AG04450 (cell line): ENCODE measurements around the gene PCDHGA5. TPM values are rescaled to one million over a fixed set of nuclear protein-coding genes. Genes with fewer than 3 reads are reported as not detected.
"Not testable (repeated sequence)": the region's sequence is repeated elsewhere in the genome, so short reads cannot be mapped to it uniquely, and the experiment has no call there.

ENCODE experiments used
- CTCF ChIA-PET: fragments of 300-600, 350-600 bp; formaldehyde crosslinking; extraction: SDS; loops from one replicate; lab custom pipeline; 2022; ENCODE audit warnings: antibody characterized with exemption, inconsistent platforms; lab: Charles Lee
- POLR2A ChIA-PET: fragments of 350-600 bp; formaldehyde crosslinking; extraction: SDS; loops from one replicate; lab custom pipeline; 2021; ENCODE audit warnings: antibody characterized with exemption, inconsistent platforms; lab: Yijun Ruan, JAX
- DNase-seq: peaks from one replicate; pipeline ENCODE4 v3.0.0-alpha.2; 2011; ENCODE audit warnings: low read depth, low spot score
- H3K27ac ChIP-seq: one replicate; pipeline ENCODE4 v1.5.1; 2012; ENCODE audit warnings: low read depth, low read length, control low read depth
- H3K27me3 ChIP-seq: one replicate; pipeline ENCODE4 v1.6.0; 2012; ENCODE audit warnings: low read length; ENCODE audit not compliant: control insufficient read depth, insufficient read depth
- H3K4me3 ChIP-seq: 2 replicates; pipeline ENCODE4 v1.5.1; 2011; ENCODE audit warnings: mild to moderate bottlenecking, low read depth, low read length, control low read depth
- H3K9me3 ChIP-seq: 2 replicates; pipeline ENCODE4 v1.5.1; 2012; ENCODE audit warnings: low read length; ENCODE audit not compliant: control insufficient read depth, insufficient read depth
- CTCF ChIP-seq: IDR thresholded peaks from 2 replicates; pipeline ENCODE4 v1.5.1; 2011; ENCODE audit warnings: low read depth, low read length, control low read depth, inconsistent platforms
- polyA plus RNA-seq: library from polyadenylated mRNA; depleted of rRNA; stranded (reverse); fragments of >200 nt; gene quantifications from 2 replicates; pipeline ENCODE4 v1.2.3, GENCODE V29; 2011

Gene PCDHGA5
- polyA plus RNA-seq, 1 experiment, result 1.4 TPM

DNA sequence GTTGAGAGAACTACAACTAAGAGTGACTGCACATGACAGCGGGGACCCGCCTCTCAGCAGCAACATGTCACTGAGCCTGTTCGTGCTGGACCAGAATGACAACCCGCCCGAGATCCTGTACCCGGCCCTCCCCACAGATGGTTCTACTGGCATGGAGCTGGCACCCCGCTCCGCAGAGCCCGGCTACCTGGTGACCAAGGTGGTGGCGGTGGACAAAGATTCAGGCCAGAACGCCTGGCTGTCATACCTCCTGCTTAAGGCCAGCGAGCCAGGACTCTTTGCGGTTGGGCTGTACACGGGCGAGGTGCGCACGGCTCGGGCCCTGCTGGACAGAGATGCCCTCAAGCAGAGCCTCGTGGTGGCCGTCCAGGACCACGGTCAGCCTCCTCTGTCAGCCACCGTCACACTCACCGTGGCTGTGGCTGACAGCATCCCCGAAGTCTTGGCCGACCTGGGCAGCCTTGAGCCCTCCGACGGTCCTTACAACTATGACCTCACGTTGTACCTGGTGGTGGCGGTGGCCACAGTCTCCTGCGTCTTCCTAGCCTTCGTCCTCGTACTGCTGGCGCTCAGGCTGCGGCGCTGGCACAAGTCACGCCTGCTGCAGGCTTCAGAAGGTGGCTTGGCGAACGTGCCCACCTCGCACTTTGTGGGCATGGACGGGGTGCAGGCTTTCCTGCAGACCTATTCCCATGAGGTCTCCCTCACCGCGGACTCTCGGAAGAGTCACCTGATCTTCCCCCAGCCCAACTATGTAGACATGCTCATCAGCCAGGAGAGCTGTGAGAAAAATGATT is 20.7 kb downstream of the PCDHGA5 start:
- Histone ChIP-seq H3K27me3 (peaks cover 6% of the 10 kb centered on the region), H3K27ac (no peak overlapping the region), H3K4me3 (no peak overlapping the region), H3K9me3 (peaks cover 56% of the 10 kb centered on the region)
- CTCF ChIA-PET, result interaction anchor here (1.4 to 4.8 kb wide), 2 partner anchors 15 to 174 kb away, joined by 3 to 20 read pairs; no protein-coding TSS in a partner anchor
- no peak for DNase-seq
- POLR2A ChIA-PET, result no interaction called here
- TF ChIP-seq CTCF, result no peak

DNA sequence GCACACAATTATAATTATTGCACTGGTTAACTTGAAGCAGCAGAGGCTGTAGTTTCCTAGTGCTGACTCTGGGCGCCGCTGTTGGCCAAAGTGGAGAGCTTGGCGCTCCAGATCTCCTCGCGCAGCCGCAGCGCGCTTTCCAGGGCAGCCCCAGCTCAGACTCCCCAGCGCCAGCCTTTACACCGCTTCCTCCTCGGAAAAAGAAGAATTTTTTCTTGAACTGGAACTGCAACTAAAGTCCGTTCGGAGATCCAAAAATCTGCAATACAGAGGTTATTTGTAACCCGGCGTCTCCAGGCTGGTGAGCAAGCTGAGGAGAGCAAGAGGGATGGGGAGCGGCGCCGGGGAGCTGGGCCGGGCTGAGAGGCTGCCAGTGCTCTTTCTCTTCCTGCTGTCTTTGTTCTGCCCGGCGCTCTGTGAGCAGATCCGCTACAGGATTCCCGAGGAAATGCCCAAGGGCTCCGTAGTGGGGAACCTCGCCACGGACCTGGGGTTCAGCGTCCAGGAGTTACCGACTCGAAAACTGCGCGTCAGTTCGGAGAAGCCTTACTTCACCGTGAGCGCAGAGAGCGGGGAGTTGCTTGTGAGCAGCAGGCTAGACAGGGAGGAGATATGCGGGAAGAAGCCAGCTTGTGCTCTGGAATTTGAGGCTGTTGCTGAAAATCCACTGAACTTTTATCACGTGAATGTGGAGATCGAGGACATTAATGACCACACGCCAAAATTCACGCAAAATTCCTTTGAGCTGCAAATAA is 23.8 kb downstream of the PCDHGA5 start, which contains the start of gene PCDHGB4:
TSS of gene PCDHGB4 (plus strand) at position 142 of the 755 bp plus-strand sequence. CDS start at position 329, 187 bp downstream.
- peaks cover 56% of the 10 kb centered on the region for H3K9me3 ChIP-seq
- H3K27ac ChIP-seq, DNase-seq, POLR2A ChIA-PET, H3K27me3 ChIP-seq: not testable (repeated sequence)
- peak within 1 kb of the TSS; percentile 31; the same call in 1 of the 2 replicates for H3K4me3 ChIP-seq
- CTCF ChIA-PET, result interaction anchor here (0.7 to 4.8 kb wide), 3 partner anchors 57 to 176 kb away, joined by 3 to 20 read pairs (median 16); partner anchors contain the start of gene PCDHGA1
- peak; percentile 43 for TF ChIP-seq CTCF

DNA sequence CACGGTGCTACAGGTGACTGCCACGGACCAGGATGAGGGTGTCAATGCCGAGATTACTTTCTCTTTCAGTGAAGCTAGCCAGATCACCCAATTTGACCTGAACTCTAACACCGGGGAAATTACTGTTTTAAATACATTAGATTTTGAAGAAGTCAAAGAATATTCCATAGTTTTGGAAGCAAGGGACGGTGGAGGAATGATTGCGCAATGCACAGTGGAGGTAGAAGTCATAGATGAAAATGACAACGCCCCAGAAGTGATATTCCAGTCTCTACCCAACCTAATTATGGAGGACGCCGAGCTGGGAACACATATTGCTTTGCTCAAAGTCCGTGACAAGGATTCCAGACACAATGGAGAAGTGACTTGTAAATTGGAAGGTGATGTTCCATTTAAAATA is 24.7 kb downstream of the PCDHGA5 start:
- Histone ChIP-seq H3K4me3 (no peak overlapping the region), H3K27ac (no peak overlapping the region), H3K27me3 (peaks cover 2% of the 10 kb centered on the region), H3K9me3 (peaks cover 56% of the 10 kb centered on the region)
- TF ChIP-seq CTCF, result no peak
- ChIA-PET POLR2A (no interaction called here), CTCF (interaction anchor here (4.8 kb wide), 1 partner anchor 170 kb away, joined by 20 read pairs; no protein-coding TSS in a partner anchor)
- DNase-seq, result no peak

DNA sequence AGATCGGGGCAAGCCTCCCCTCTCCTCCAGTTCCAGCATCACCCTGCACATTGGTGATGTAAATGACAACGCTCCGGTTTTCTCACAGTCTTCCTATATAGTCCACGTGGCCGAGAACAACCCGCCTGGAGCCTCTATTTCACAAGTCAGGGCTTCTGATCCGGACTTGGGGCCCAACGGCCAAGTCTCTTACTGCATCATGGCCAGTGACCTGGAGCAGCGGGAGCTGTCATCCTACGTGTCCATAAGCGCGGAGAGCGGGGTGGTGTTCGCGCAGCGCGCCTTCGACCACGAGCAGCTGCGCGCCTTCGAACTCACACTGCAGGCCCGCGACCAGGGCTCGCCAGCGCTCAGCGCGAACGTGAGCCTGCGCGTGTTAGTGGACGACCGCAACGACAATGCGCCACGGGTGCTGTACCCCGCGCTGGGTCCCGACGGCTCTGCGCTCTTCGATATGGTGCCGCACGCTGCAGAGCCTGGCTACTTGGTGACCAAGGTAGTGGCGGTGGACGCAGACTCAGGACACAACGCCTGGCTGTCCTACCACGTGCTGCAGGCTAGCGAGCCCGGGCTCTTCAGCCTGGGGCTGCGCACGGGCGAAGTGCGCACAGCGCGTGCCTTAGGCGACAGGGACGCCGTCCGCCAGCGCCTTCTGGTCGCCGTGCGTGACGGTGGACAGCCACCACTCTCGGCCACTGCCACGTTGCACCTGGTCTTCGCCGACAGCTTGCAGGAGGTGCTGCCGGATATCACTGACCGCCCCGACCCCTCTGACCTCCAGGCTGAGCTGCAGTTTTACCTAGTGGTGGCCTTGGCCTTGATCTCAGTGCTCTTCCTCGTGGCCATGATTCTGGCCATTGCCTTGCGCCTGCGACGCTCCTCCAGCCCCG is 25.4 kb downstream of the PCDHGA5 start:
- TF ChIP-seq CTCF, result no peak
- Histone ChIP-seq H3K9me3 (peaks cover 55% of the 10 kb centered on the region), H3K27ac (no peak overlapping the region), H3K4me3 (no peak overlapping the region), H3K27me3 (no peaks in the 10 kb centered on the region)
- CTCF ChIA-PET, result interaction anchor here (0.8 to 4.8 kb wide), 4 partner anchors 15 to 174 kb away, joined by 3 to 25 read pairs (median 12); no protein-coding TSS in a partner anchor
- DNase-seq, result no peak
- POLR2A ChIA-PET, result no interaction called here
